Epithelial cell of proximal tubule (primary cell): ENCODE measurements around the gene TLR2. TPM values are rescaled to one million over a fixed set of nuclear protein-coding genes. Genes with fewer than 3 reads are reported as not detected.

Experiments used
- DNase-seq: peaks from one replicate; pipeline ENCODE4 v3.0.0-alpha.2; 2011; ENCODE audit warnings: low read depth
- H3K4me3 ChIP-seq: 2 replicates; pipeline ENCODE4 v1.5.1; 2011; ENCODE audit warnings: low read depth, mild to moderate bottlenecking, low read length
- total RNA-seq: library from RNA; depleted of rRNA; stranded (reverse); fragments of >200 nt; gene quantifications from 2 replicates; pipeline ENCODE4 v1.2.3, GENCODE V29; 2015
- TF ChIP-seq, protein P1 (sequence below): conservative IDR thresholded peaks from 2 replicates; pipeline ENCODE4 v1.5.1; 2012; ENCODE audit warnings: low read depth, mild to moderate bottlenecking, low read length

Gene TLR2
- total RNA-seq, 1 donor from 2014 or later, result 13.8 TPM

DNA sequence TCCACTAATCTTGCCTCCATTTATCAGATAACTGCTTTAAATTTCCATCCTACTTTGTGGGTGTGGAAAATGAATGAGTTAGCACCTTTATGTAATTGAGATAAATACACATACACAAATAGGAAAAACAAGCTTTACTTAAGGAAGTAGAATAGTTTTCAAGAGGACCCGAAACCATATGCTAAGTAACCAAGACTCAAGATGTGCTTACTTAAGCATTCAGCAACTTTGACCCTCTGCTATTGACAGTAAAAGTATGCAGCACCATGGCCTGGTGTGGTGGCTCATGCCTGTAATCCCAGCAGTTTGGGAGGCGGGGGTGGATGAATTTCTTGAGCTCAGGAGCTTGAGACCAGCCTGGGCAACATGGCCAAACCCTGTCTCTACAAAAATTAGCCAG is 45.8 kb downstream of the TLR2 start:
- H3K4me3 ChIP-seq, result no peak overlapping the region
- TF ChIP-seq, protein P1, sequence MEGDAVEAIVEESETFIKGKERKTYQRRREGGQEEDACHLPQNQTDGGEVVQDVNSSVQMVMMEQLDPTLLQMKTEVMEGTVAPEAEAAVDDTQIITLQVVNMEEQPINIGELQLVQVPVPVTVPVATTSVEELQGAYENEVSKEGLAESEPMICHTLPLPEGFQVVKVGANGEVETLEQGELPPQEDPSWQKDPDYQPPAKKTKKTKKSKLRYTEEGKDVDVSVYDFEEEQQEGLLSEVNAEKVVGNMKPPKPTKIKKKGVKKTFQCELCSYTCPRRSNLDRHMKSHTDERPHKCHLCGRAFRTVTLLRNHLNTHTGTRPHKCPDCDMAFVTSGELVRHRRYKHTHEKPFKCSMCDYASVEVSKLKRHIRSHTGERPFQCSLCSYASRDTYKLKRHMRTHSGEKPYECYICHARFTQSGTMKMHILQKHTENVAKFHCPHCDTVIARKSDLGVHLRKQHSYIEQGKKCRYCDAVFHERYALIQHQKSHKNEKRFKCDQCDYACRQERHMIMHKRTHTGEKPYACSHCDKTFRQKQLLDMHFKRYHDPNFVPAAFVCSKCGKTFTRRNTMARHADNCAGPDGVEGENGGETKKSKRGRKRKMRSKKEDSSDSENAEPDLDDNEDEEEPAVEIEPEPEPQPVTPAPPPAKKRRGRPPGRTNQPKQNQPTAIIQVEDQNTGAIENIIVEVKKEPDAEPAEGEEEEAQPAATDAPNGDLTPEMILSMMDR, result no peak
- DNase-seq, result no peak

DNA sequence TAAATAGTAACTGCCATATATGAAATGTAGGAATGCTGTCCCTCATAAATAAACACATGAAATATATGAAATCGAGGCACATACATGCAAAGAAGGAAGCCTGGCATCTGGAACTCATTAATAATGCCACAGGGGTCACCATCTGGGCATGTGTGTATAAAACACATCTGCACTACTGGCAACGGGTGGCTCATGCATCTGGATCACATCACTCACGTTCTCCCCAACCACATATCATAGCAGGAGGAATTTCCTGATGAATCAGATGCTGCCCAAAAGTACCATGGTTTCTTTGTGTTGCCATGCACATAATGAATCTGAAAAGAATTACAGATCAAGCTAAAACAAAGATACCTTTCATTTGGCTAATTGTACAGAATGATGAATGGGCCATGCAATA is 47.2 kb downstream of the TLR2 start:
- no peak for DNase-seq

DNA sequence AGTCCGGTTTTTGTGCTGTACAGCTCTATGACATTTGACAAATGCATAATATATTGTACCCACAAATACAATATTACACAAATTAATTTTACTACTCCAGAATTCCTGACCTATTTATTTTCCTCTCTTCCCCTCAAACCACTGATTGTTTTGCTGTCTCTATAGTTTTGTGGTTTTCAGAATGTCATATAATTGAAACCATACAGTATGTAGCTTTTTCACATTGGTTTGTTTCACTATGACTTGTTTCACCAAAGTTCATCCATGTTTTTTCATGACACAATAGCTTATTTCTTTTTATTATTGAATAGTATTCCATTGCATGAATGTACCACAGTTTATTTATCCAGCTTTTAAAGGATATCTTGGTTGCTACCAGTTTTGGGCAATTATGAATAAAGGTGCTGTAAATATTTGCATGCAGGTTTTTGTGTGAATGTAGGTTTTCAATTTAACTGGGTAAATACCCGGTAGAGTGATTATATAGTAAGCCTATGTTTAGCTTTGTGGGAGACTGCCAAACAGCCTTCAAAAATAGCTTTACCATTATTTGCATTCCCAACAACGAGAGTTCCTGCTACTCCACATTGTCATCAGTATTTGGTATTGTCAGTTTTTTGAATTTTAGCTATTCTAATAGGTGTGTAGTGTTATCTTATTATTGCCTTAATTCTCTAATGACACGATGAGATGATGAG is 49.8 kb downstream of the TLR2 start:
- TF ChIP-seq, protein P1, result no peak
- no peak for DNase-seq
- no peak overlapping the region for H3K4me3 ChIP-seq

More for the DNA sequence above, 47.2 kb downstream of the TLR2 start:
- TF ChIP-seq, protein P1, result no peak
- no peak overlapping the region for H3K4me3 ChIP-seq

DNA sequence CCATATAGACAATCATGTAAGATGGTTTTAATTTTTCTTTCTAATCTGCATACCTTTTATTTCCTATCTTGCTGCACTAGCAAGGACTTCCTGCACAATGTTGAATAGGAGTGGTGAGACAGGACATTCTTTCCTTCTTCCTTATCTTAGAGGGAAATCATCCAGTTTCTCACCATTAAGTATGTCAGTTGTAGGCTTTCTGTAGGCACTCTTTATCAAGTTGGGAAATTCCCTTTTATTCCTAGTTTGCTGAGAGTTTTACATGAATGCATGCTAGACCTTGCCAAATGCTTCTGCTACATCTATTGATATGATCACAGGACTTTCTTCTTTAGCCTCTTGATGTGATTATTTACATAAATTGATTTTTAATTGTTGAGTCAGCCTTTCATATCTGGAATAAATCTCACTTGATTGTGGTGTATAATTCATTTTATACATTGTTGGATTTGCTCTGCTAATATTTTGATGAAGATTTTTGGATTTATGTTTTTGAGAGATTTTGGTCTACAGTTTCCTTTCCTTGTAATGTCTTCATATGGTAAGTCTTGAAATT is 51.9 kb downstream of the TLR2 start:
- no peak overlapping the region for H3K4me3 ChIP-seq
- TF ChIP-seq, protein P1, result no peak
- no peak for DNase-seq

DNA sequence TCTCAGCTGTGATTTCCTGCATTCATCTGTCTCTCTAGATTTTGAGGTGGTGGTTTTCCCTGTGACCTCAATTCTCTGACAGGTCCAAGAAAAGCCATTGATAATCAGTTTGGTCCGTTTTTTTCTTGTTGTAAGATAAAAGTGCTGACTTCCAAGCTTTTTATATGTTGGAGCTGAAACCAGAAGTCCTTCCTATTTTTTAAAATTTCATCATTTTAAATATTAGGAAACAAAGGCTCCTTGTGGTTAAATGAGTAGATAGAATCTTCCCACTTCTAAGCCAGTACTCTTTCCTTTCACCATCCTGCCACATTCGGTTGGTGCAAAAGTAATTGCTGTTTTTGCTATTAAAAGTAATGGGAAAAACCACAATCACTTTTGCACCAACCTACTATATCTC is 57.5 kb downstream of the TLR2 start:
- H3K4me3 ChIP-seq, result no peak overlapping the region
- TF ChIP-seq, protein P1, result no peak
- no peak for DNase-seq

DNA sequence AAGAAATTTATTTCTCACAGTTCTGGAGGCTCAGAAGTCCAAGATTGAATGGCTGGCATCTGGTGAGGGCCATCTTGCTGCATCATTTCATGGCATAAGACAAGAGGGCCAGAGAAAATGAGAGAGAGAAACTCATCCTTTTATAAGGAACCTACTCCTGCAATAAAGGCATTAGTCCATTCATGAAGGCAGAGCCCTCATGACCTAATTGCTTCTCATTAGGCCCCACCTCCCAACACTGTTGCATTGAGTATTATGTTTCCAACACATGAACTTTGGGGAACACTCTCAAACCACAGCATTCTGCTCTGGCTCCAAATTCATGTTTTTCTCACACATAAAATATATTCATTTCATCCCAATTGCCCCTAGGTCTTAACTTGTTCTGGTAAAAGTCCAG is 61.6 kb downstream of the TLR2 start:
- no peak overlapping the region for H3K4me3 ChIP-seq
- TF ChIP-seq, protein P1, result no peak
- no peak for DNase-seq
